ENCODE data around the gene PEG3. TPM values are rescaled to one million over a fixed set of nuclear protein-coding genes. Genes with fewer than 3 reads are reported as not detected.
"Not testable (repeated sequence)": the region's sequence is repeated elsewhere in the genome, so short reads cannot be mapped to it uniquely, and the experiment has no call there.

Gene PEG3
- total RNA-seq, 1 experiment from 2014 or later: 1.6 TPM

GRCh38 chr19:56864443-56865125 is 24.1 kb upstream of the PEG3 start:
- TF ChIP-seq EZH2 (IDR thresholded peaks at IDR 0.05; ENCODE audit: low read length, unreplicated experiment) (no peak), EZH2phosphoT487 (IDR thresholded peaks at IDR 0.05; ENCODE audit: borderline replicate concordance, low read length) (no peak)
- TF ChIP-seq, protein P1, sequence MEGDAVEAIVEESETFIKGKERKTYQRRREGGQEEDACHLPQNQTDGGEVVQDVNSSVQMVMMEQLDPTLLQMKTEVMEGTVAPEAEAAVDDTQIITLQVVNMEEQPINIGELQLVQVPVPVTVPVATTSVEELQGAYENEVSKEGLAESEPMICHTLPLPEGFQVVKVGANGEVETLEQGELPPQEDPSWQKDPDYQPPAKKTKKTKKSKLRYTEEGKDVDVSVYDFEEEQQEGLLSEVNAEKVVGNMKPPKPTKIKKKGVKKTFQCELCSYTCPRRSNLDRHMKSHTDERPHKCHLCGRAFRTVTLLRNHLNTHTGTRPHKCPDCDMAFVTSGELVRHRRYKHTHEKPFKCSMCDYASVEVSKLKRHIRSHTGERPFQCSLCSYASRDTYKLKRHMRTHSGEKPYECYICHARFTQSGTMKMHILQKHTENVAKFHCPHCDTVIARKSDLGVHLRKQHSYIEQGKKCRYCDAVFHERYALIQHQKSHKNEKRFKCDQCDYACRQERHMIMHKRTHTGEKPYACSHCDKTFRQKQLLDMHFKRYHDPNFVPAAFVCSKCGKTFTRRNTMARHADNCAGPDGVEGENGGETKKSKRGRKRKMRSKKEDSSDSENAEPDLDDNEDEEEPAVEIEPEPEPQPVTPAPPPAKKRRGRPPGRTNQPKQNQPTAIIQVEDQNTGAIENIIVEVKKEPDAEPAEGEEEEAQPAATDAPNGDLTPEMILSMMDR (conservative IDR thresholded peaks at IDR 0.05; ENCODE audit: low read depth, low read length): no peak
- H3K36me3 ChIP-seq (ENCODE audit: low read depth, low read length): no peaks in the 10 kb centered on the region
- no peaks in the 10 kb centered on the region for H3K79me2 ChIP-seq (ENCODE audit: low read length)
- ChIA-PET POLR2A (ENCODE audit: unreplicated experiment) (no interaction called here), CTCF (interaction anchor here (0.6 kb wide), 1 partner anchor 414 kb away, joined by 4 read pairs; no protein-coding TSS in a partner anchor)
- H3K9me2 ChIP-seq (replicated peaks; ENCODE audit: low read length): no peaks in the 10 kb centered on the region
- no peaks in the 10 kb centered on the region for H3K4me1 ChIP-seq (ENCODE audit: insufficient read depth, low read length)
- H4K20me1 ChIP-seq (ENCODE audit: low read length): no peaks in the 10 kb centered on the region
- no peak overlapping the region for H3K27ac ChIP-seq (ENCODE audit: low read length)
- no TSS peak for BruUV-seq (replicated peaks)
- ATAC-seq (no peak), DNase-seq (no peak)
- H3F3A ChIP-seq (ENCODE audit: low read length, unreplicated experiment): no peaks in the 10 kb centered on the region
- H3K9ac ChIP-seq (ENCODE audit: low read length): no peak overlapping the region
- no peak overlapping the region for H2AFZ ChIP-seq (ENCODE audit: low read length)
- no peaks in the 10 kb centered on the region for H3K27me3 ChIP-seq (ENCODE audit: low read length)
- H3K4me2 ChIP-seq (ENCODE audit: low read length): no peak overlapping the region
- peaks cover 42% of the 10 kb centered on the region for H3K9me3 ChIP-seq (ENCODE audit: low read length)
- intact Hi-C loops (cut with micrococcal nuclease): no loop called here
- no peak overlapping the region for H3K4me3 ChIP-seq (ENCODE audit: low read length)

GRCh38 chr19:56862741-56863140 is 22.2 kb upstream of the PEG3 start:
- Histone ChIP-seq H3K4me1 (ENCODE audit: insufficient read depth, low read length) (no peaks in the 10 kb centered on the region), H3K27me3 (ENCODE audit: low read length) (no peaks in the 10 kb centered on the region), H3K9me3 (ENCODE audit: low read length) (peaks cover 51% of the 10 kb centered on the region), H3K4me2 (ENCODE audit: low read length) (no peak overlapping the region), H2AFZ (ENCODE audit: low read length) (no peak overlapping the region), H3K27ac (ENCODE audit: low read length) (no peak overlapping the region), H3K4me3 (ENCODE audit: low read length) (no peak overlapping the region), H3K79me2 (ENCODE audit: low read length) (no peaks in the 10 kb centered on the region), H3K9me2 (replicated peaks; ENCODE audit: low read length) (no peaks in the 10 kb centered on the region), H3K9ac (ENCODE audit: low read length) (no peak overlapping the region), H3K36me3 (ENCODE audit: low read depth, low read length) (no peaks in the 10 kb centered on the region), H4K20me1 (ENCODE audit: low read length) (no peaks in the 10 kb centered on the region), H3F3A (ENCODE audit: low read length, unreplicated experiment) (no peaks in the 10 kb centered on the region)
- ATAC-seq (no peak), DNase-seq (no peak)
- ChIA-PET CTCF (no interaction called here), POLR2A (ENCODE audit: unreplicated experiment) (no interaction called here)
- no TSS peak for BruUV-seq (replicated peaks)
- intact Hi-C loops (cut with micrococcal nuclease): no loop called here
- no peak for TF ChIP-seq EZH2 (IDR thresholded peaks at IDR 0.05; ENCODE audit: low read length, unreplicated experiment)

DNA sequence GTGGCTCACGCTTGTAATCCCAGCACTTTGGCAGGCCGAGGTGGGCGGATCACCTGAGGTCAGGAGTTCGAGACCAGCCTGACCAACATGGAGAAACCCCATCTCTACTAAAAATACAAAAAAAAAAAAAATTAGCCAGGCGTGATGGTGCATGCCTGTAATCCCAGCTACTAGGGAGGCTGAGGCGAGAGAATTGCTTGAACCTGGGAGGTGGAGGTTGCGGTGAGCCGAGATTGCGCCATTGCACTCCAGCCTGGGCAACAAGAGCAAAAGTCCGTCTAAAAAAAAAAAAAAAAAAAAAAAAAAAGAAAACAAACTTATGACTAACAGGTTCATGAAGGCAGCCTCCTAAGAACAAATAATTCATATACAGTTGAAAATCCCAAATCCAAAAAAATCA is 19.9 kb upstream of the PEG3 start:
- CTCF ChIA-PET; ATAC-seq; H3K4me1 ChIP-seq (ENCODE audit: insufficient read depth, low read length): not testable (repeated sequence)

DNA sequence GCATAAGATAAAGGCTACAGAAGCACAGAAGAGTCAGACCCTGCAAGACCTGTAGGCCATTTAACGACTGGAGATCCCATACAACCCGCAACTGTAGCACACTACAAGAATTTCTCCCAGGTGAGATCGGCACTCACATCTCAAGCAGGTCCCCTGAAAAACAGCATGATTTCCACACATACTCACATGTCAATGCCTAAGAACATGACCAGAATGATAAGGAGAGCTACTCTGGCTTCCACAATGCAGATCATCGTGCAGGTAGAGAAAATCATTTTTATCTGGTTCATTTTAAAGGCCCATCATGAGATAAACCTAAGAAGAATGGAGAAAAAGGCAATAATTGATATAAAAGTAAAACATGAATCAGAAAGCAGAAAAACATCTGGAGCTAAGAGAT is 17.5 kb upstream of the PEG3 start:
- Histone ChIP-seq H3K9me2 (replicated peaks; ENCODE audit: low read length) (no peaks in the 10 kb centered on the region), H3K27me3 (ENCODE audit: low read length) (no peaks in the 10 kb centered on the region), H3K27ac (ENCODE audit: low read length) (no peak overlapping the region), H3K4me3 (ENCODE audit: low read length) (no peak overlapping the region), H3K9me3 (ENCODE audit: low read length) (peaks cover 39% of the 10 kb centered on the region), H3K79me2 (ENCODE audit: low read length) (no peaks in the 10 kb centered on the region), H3K4me2 (ENCODE audit: low read length) (no peak overlapping the region), H3K9ac (ENCODE audit: low read length) (no peak overlapping the region), H3K36me3 (ENCODE audit: low read depth, low read length) (no peaks in the 10 kb centered on the region), H2AFZ (ENCODE audit: low read length) (no peak overlapping the region), H3K4me1 (ENCODE audit: insufficient read depth, low read length) (no peaks in the 10 kb centered on the region), H3F3A (ENCODE audit: low read length, unreplicated experiment) (no peaks in the 10 kb centered on the region), H4K20me1 (ENCODE audit: low read length) (no peaks in the 10 kb centered on the region)
- ATAC-seq: no peak
- DNase-seq: no peak
- no peak for TF ChIP-seq EZH2 (IDR thresholded peaks at IDR 0.05; ENCODE audit: low read length, unreplicated experiment)
- TF ChIP-seq, protein P1 (conservative IDR thresholded peaks at IDR 0.05; ENCODE audit: low read depth, low read length): no peak
- TF ChIP-seq EZH2phosphoT487 (IDR thresholded peaks at IDR 0.05; ENCODE audit: borderline replicate concordance, low read length): no peak
- no TSS peak for BruUV-seq (replicated peaks)
- ChIA-PET CTCF (no interaction called here), POLR2A (ENCODE audit: unreplicated experiment) (no interaction called here)
- intact Hi-C loops (cut with micrococcal nuclease): no loop called here

More for the DNA sequence above, 19.9 kb upstream of the PEG3 start:
- H3K27ac ChIP-seq (ENCODE audit: low read length); H3K9me2 ChIP-seq (replicated peaks; ENCODE audit: low read length); H3K79me2 ChIP-seq (ENCODE audit: low read length); H3K36me3 ChIP-seq (ENCODE audit: low read depth, low read length); H4K20me1 ChIP-seq (ENCODE audit: low read length); H3K4me2 ChIP-seq (ENCODE audit: low read length); H3K4me3 ChIP-seq (ENCODE audit: low read length); POLR2A ChIA-PET (ENCODE audit: unreplicated experiment); DNase-seq; intact Hi-C loops (cut with micrococcal nuclease); H3K9ac ChIP-seq (ENCODE audit: low read length); H2AFZ ChIP-seq (ENCODE audit: low read length); H3K27me3 ChIP-seq (ENCODE audit: low read length); H3F3A ChIP-seq (ENCODE audit: low read length, unreplicated experiment); BruUV-seq (replicated peaks): not testable (repeated sequence)
- H3K9me3 ChIP-seq (ENCODE audit: low read length): peaks cover 43% of the 10 kb centered on the region

Measured in PC-3 (cell line).